Skin of body (tissue), 2 donors: Measurements from ENCODE around the gene CDH12. TPM values are rescaled to one million over a fixed set of nuclear protein-coding genes. Genes with fewer than 3 reads are reported as not detected.
"Not testable (repeated sequence)": the region's sequence is repeated elsewhere in the genome, so short reads cannot be mapped to it uniquely, and the experiment has no call there.

Source experiments
- DNase-seq: peaks from one replicate; lab custom pipeline; 2025; lab: John Stamatoyannopoulos, UW
- total RNA-seq: library from RNA; depleted of rRNA; stranded (reverse); fragments of >200 nt; gene quantifications from one replicate; pipeline ENCODE4 v1.2.3, GENCODE V29; 2014

Gene CDH12
- total RNA-seq, 1 donor from 2014 or later: 4.8 TPM

- not testable (repeated sequence) for DNase-seq
These were observed 687.2 kb downstream of the CDH12 start for GRCh38 chr5:22165931-22166330.

- not testable (repeated sequence) for DNase-seq
These were observed 688.0 kb downstream of the CDH12 start for GRCh38 chr5:22164910-22165748.

GRCh38 chr5:22156953-22157352 is 696.2 kb downstream of the CDH12 start:
- not testable (repeated sequence) for DNase-seq

- not testable (repeated sequence) for DNase-seq
These were observed 698.4 kb downstream of the CDH12 start for GRCh38 chr5:22154779-22155178.

- not testable (repeated sequence) for DNase-seq
These were observed 701.3 kb downstream of the CDH12 start for GRCh38 chr5:22151801-22152200.

- DNase-seq: not testable (repeated sequence)
These were observed 712.7 kb downstream of the CDH12 start for GRCh38 chr5:22140418-22140817.

GRCh38 chr5:22139662-22140300 is 713.4 kb downstream of the CDH12 start:
- not testable (repeated sequence) for DNase-seq

- DNase-seq: no peak
These were observed 741.8 kb downstream of the CDH12 start for GRCh38 chr5:22111320-22111719.

GRCh38 chr5:22109315-22109714 is 743.8 kb downstream of the CDH12 start:
- no peak for DNase-seq

- DNase-seq: no peak
These were observed 744.6 kb downstream of the CDH12 start for GRCh38 chr5:22108545-22108944.

- no peak for DNase-seq
These were observed 750.3 kb downstream of the CDH12 start for GRCh38 chr5:22102823-22103359.

- DNase-seq: no peak
These were observed 764.6 kb downstream of the CDH12 start for GRCh38 chr5:22088517-22088916.

GRCh38 chr5:22079566-22079965 is 773.6 kb downstream of the CDH12 start:
- DNase-seq: no peak

GRCh38 chr5:22079002-22079401 is 774.1 kb downstream of the CDH12 start:
- DNase-seq: no peak

GRCh38 chr5:22076586-22076985 is 776.6 kb downstream of the CDH12 start:
- no peak for DNase-seq

- no peak for DNase-seq
These were observed 782.9 kb downstream of the CDH12 start for GRCh38 chr5:22070186-22070728.

GRCh38 chr5:22063717-22064116 is 789.4 kb downstream of the CDH12 start:
- no peak for DNase-seq

GRCh38 chr5:22058620-22059019 is 794.5 kb downstream of the CDH12 start:
- DNase-seq: no peak

GRCh38 chr5:22057012-22057411 is 796.1 kb downstream of the CDH12 start:
- DNase-seq: no peak

GRCh38 chr5:22056601-22057000 is 796.5 kb downstream of the CDH12 start:
- no peak for DNase-seq

GRCh38 chr5:22053195-22053594 is 799.9 kb downstream of the CDH12 start:
- DNase-seq: no peak

- DNase-seq: no peak
These were observed 801.3 kb downstream of the CDH12 start for GRCh38 chr5:22051881-22052280.
